Vagina (tissue), 2 donors: ENCODE data around the gene MYADML2.

Experiments
- CTCF ChIP-seq, 3 experiments: fragments of 450-650 bp in 2 of 3; fragments of 200-600 bp in 1 of 3; sonication (generic) in 1 of 3; IDR thresholded peaks; one replicate each; pipeline ENCODE4 v1.5.1; 2017 to 2019; ENCODE audit warnings: antibody characterized with exemption in 3 of 3, mild to moderate bottlenecking in 2 of 3, moderate library complexity in 2 of 3
- POLR2A ChIP-seq, 2 donors: fragments of 450-650 bp; IDR thresholded peaks; one replicate each; pipeline ENCODE4 v1.6.1; 2017; ENCODE audit warnings: antibody characterized with exemption in 2 of 2, mild to moderate bottlenecking in 2 of 2, moderate library complexity in 2 of 2
- POLR2AphosphoS5 ChIP-seq, 2 donors: sonication (generic); formaldehyde crosslinking; IDR thresholded peaks; one replicate each; pipeline ENCODE4 v1.9.0; 2017; ENCODE audit warnings: antibody characterized with exemption in 2 of 2, mild to moderate bottlenecking in 2 of 2, low read depth in 1 of 2; ENCODE audit not compliant: insufficient read depth in 1 of 2

- TF ChIP-seq CTCF (IDR thresholded peaks at IDR 0.05), result no peak
- no peak for TF ChIP-seq POLR2A (IDR thresholded peaks at IDR 0.05)
- no peak for TF ChIP-seq POLR2AphosphoS5 (IDR thresholded peaks at IDR 0.05; ENCODE audit: insufficient read depth in 1 of 2, low read depth in 1 of 2)
Observed at GRCh38 chr17:81935709-81936084, 11.3 kb downstream of the MYADML2 start.
